ENCODE data around the gene GRIA1.

Gene GRIA1

DNA sequence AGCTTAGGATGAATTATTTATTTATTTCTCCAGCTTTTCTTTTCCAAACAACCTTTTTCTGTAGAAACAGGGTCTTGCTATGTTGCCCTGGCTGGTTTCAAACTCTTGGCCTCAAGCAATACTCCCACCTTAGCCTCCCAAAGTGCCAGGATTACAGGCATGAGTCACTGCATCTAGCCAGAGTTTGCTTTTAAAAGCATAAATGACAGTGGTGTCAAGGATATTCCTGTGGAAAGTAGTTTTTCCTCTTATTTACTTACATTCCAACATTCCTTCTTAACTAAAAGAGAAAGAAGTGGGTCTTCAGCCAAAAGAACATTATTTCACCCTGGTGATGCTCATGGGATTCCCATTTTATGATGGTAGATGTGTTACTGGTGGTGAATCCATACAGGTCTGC is 62.4 kb downstream of the GRIA1 start:
- no peak for DNase-seq

DNA sequence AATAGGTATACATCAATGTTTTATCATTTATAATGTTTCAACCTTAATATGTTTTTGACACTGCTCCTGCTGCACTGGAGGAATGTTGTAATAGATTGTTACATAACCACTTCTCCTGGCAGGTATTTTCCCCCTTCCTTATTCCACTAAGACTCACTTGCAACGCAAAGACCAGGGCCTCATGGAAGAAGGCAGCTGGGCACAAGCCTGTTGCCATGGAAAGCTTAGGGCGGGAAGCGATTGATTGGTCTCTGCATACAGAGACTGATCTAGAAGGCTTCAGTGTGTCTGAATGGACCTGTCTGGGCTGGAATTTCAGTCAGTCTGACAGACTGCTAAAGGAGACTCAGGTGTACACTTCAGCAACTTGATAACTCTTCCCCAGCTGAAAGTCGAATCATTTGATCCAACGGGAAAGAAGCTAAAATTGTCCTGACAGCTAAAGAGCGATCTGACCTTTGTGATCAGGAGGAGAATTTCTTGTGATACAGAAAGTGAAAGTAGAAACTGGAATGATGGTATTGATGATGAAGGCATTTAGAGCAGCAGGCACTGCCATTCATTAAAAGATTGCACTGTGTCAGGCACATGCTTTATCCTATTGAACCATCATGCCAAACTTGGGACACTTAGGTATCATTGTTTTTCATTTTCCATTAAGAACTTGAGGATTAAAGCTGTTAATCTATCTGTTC is 65.1 kb downstream of the GRIA1 start:
- DNase-seq = no peak

DNA sequence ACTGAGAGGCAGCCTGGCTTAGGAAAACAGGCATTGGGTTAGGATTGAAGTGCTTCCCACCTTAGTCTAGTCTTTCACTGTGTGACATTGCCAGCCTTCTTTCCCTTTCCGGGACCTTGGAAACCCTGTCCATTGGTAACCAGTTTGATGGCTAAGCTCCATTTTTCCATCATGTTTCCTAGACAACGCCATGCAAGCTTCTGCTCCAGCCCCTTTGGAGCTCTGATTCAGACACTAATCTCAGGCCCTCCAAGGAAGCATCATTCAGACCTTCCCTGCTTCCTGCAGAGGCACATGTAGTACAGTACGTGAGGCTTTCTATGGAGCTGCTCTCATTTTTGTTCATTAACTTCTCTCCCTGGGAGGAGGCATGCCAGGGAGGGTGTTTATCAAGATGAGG is 68.5 kb downstream of the GRIA1 start:
- DNase-seq = no peak

DNA sequence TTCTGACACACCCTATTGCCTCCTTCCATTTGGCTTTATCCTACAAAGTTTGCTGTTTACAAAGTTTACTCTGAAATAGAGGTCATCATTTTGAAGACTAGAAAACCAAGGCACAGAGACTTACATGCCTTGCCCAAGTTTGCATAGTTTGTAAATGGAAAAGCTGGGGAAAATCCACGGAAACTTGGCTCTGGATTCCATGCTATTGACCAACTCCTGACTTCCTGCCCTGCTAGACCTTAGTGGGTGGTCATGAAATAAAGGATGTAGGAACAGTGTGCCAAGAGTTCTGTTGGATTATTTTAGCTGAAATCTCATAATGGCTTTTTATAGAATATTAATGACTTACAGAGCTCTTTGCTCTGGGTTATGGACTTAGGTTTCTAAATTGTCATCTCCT is 69.5 kb downstream of the GRIA1 start:
- no peak for DNase-seq

DNA sequence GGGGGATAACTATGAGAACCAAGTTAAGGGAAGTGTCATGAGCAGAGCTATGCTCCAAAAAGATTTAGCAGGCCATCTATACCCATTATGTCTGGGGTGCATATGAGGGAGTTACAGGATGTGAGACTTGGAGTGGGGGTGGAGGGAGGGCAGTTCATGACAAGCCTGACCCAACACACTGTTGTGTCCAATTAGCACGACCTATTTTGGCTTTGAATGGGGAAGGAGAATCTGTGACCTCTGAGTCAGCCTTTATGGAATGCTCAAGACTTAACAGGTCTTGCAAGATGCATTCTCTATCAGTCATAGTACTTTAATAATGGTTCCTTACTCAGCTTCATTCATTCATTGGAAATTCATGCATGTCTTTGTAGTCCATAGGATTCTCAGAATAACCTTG is 71.7 kb downstream of the GRIA1 start:
- DNase-seq = no peak

DNA sequence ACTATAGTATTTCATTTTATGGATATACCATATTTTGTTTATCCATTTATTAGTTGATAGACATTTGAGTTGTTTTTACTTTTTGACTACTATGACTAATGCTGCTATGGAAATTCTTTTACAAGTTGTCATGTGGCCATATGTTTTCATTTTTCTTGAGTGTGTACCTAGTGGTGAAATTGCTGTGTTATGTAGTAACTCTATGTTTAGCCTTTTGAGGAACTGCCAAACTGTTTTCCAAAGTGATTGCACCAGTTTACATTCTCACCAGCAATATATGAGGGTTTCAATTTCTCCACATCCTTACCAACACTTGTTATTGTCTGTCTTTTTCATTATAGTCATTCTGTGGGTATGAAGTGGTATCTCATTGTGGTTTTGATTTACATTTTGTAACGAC is 75.4 kb downstream of the GRIA1 start:
- no peak for DNase-seq

DNA sequence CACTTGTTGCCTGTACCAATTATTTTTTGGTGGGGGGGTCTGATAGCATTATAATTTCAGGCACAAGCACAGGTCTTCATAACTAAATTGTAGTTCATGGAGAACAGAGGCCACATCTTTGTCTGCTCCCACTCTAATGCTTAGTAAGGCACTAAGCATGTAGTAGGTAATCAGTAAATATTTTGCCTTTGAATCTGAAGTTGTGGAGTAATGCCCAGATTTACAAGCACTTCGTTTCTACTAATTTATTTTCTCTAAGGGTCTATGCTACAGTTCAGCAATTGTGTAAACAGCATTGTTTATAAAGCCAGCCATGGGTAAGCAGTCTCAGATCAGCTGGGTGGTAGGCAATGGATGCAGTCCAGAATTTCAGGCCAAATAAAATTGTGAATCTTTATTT is 78.6 kb downstream of the GRIA1 start:
- DNase-seq = no peak

DNA sequence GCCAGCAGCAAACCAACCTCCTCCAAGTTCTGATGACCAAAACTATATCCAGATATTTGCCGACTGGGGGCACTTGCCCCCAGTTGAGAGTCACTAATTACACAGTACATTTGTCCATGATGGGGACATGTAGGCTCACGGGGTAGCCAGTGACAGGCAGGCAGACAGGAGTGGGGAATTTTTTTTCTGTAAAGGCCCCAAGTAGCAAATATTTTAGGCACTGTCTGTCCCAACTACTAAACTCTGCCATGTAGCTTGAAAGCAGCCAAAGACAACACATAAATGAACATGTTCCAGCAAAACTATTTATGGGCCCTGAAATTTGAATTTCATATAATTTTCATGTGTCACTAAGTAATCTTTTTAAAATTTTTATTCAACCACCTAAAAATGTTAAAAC is 80.7 kb downstream of the GRIA1 start:
- no peak for DNase-seq

DNA sequence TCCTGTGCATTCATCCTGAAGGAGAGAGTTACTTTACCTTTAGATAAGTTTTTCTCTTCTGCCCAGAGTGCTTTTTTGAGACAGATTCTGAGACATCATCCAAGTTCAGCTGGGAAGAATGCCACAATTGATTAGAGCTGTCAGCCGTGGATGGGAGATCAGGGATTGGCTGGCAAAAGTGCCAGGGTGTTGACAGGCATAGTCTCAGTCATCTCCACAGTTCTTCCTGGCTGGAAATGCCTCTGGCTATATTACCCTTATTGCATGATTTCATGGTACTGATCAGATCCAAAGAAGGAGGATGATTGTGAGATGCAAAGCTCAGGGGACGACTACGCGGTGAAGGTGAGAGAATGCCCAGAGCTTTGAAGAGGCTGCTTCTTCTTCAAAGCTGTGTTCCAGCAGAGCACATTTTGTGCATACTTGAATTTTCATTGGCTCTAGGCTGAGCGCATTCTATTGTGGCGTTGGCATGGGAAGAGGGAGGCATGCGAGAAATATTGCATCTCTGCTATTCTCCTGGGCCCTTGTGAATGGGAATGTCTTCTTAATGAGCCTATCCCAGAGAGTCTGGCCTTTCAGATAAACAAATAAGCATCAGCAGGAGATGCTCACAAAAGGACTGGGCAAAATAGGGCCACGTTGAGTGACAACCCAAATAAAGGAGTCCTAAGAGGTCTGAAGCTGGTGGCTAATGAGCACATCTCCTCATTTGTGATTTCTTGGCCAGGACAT is 82.1 kb downstream of the GRIA1 start:
- no peak for DNase-seq

DNA sequence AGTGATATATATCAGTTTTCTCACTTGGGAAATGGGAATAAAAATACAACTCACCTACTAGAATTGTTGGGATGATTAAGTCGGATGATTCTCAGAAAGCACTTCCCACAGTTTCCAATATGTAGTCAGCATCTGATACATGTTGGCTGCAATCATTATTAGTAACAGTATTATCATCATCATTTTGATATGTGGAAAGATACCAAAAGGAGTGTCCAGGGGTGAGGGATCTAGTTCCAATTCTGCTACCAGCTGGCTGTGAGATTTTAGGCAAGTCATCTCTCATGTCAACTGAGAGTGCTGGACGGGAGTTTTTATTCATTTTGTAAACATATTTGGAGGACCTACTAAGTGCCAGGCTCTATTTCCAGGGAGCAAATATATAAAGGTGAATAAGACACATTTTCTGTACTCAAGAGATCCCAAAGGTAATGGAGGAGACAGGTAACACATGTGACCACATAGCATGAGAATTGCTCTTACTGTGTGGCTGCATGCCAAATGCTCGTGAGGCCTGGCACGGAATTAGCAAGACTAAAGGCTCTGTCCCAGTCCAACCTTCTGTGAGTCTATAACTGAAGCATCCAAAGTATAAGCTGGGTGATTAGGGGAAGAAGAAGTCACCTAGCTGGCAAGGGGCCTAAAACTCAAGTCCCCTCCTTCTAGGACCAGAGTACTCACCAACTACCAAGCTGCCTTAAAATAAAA is 83.0 kb downstream of the GRIA1 start:
- no peak for DNase-seq

DNA sequence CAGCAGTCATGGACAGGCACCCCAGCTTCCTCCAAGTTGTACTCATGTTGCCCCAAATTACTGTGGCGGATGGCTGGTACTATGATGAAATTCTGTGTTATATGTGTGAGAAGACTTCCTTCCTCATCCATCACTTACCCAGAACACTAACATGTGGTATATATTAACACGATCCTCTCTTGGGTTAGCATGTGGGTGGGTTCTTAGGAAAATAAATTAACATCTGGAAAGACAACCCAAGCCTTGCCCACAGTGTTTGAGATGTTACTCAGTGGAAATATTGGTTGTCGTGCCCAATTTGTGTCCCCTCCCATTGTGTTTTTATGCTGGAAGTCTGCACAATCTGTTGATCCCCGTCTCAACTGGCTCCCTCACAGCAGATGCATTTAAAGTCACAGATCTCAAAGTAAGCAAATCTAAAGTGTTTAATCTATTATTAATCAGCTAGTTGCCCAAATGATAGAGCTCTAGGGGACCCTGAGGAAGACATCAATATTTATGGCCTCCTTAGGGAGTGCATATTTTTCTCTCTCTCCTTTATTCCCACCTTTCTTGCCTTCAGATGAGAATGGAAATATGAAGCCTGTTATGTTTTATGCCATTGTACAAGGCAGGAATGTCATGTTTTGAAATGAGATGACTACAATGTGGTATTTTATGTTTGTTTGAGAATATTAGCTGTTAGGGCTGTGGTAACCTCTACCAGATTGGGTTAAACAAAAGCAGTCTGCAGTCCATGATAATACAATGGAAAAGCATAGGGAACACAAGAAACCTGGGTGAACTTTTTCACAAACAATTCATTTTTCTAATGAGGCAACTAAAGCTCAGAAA is 93.9 kb downstream of the GRIA1 start:
- DNase-seq = no peak

DNA sequence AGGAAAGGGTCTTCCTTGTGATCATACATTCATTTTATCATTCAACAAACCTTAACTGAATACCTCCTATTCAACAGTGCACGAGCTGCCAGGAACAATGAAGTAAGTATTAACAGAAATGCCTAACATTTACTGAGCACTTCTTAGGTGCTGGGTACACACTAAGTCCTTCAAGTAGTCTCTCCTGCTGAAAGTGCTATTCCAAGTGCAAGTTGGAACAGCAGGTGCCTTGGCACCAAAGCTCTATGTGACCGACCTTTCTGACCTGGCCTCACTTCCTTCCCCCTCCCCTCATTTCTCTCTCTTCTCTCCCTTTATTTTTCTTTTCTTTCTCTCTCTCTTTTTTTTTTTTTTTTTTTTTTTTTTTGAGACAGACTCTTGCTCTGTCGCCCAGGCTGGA is 94.5 kb downstream of the GRIA1 start:
- DNase-seq = no peak

DNA sequence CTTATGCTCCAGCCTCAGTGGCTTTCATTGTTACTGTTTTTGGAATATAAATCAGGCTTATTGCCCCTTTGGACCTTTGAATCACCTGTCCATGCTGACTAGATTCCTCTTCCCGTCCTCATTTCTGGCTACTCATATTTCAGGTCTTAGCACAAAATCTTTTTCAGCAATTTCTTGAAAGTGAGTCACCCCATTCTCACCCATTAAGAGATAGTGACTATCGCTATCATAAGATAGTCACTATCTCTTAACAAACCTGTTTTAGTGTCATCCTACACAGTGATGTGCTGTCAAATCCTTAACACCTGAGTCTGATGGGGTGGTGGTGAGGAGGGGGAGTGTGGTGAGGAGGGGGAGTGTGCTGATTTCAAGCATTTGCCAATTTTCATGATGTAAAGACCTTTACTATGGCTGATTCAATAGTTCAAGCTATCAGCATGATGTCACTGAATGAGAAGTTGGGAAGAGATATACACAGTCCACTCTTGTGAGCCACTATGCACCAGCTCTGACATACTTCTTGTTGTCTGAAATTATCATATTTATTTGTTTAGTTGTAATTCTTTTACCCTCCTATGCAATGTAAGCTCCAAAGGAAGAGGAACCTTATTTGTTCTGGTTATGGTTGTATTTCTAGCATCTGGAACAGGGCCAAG is 95.3 kb downstream of the GRIA1 start:
- DNase-seq = no peak

DNA sequence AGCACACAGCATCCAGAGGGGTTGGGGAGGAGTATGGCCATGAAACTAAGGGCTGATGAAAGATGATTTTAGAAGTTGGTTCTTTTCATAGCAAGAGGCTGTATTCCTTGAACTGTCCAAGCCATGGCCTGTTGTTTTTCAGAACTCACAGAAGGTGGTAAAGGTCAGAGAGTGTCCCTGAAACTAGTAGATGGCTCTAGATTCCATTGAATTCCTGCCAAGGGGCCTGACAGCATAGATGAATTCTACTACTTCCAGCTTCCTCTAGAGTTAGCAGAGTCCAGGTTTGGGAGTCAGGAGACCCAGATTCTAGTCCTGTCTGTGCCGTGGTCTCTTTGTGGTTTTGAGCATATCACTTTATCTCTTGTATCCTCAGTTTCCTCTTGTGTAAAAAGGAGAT is 101.6 kb downstream of the GRIA1 start:
- no peak for DNase-seq

DNA sequence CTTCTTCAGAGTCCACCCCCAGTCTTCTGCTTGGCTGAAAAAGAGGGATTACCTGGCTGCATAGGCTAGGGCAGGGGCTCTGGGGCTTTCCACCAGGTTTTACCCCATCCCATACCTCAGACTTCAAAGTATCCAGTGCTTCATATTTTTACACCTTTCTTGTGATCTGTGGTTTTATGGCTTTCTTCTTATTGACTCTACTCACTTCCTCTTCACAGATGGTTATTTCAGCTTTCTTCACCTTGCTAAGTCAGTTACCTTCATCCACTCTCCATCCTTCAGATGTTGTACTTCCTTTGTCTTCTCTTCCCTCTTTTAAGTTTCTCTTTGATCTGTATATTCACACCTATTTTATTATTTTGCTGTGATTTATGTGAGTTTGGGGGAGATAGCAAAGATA is 104.3 kb downstream of the GRIA1 start:
- DNase-seq = no peak

DNA sequence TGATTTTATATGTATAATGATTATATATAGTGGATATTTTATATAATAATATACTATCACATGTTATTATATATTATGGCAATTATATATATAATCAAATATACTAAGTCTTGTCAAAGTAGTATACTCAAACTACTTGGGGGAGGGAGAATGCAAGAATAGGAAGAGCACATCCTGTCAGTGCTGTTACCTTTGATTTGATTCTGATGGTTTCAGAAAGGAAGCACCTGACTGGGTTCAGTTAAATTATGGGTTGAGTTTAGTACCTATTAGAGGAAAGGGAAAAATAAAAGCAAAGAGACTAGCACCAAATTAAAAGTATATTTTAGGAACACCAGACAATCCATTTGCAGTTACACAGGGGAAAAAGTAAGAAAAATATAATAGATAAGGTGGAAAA is 107.6 kb downstream of the GRIA1 start:
- DNase-seq = no peak

DNA sequence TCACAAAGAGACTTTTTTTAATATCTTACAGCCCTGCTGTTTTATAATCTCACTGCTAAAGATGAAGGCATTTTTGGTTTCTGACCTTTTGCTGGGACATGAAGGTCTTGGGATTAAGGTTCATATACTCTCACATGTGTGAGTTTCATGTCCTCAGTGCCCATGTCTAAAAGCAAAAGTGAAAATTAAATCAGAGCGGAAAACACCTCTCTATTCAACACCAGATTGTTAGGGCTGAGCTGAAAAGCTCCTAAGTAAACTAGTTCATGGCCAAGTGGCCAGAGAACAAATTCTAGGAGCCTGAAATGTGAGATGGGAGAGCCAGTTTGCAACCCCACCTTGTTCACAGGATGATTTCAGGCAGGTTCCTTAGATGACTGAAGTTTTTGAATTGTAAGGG is 110.9 kb downstream of the GRIA1 start:
- no peak for DNase-seq

DNA sequence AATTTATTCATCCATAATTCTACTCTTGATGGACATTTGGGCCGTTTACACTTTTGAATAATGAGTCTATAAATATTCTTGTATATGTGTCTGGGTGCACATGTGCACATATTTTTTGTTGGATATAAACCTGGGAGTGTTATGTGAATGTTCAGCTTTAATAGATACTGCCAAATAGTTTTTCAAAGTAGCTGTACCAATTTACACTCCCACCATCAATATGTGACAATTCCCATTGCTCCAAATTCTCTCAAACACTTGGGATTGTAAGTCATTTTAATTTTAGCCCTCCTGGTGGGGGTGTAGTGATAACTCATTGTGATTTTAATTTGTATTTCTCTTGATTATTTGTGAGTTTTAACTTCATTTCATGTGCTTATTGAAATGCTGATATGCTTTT is 114.9 kb downstream of the GRIA1 start:
- DNase-seq = no peak

DNA sequence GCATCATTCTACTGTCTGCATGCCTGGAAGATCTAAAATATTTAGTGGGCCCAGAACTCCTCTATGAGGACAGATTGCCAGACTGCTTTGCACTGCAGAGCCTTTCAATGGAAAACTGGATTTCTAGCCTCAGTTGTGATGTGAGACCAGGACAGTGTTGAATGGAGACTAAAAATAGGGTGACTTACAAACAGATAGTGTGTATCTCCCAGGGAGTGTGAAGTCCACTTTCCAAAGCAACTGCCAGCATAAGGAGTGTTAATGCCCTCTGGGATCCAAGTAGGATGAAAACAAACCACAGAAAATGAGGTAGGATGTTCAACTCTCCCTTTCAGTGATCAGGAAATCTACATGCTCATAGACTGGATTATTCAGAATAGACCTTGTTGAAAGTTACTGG is 119.5 kb downstream of the GRIA1 start:
- no peak for DNase-seq

DNA sequence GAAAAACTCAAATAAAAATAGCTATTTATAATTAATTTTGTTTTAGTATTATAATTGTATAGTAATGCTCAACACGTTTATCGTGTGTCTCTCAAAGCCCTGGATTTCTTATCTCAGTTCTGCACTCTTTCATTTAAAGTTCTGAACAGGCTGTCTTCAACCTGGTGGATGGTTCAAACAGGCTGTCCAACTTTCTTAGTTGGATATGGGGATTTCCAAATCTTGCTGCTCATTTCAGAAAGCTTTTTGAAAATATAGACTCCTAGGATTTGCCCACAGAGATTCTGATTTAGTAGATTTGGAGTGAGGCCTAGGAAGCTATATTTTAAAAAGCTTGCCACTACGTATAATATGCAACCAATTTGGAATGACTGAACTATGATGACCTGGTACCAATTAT is 120.3 kb downstream of the GRIA1 start:
- no peak for DNase-seq

DNA sequence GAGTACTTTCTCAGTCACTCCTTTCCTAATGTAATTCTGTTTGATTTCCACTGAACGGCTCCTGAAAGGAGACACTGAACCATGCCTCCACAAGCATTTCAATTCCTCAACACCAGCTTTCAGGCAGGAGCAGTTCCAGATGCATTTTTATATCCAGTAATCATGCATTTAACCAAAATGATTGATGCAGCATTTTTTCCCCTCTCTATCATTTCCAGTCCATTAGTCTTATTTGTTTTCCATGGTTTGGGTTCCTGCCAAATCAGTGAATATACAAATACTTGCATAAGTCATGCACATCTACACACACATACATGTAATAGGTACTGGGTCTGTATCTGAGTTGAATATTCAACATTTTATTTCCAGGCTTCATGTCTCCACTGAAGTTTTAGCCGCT is 122.7 kb downstream of the GRIA1 start:
- no peak for DNase-seq

DNA sequence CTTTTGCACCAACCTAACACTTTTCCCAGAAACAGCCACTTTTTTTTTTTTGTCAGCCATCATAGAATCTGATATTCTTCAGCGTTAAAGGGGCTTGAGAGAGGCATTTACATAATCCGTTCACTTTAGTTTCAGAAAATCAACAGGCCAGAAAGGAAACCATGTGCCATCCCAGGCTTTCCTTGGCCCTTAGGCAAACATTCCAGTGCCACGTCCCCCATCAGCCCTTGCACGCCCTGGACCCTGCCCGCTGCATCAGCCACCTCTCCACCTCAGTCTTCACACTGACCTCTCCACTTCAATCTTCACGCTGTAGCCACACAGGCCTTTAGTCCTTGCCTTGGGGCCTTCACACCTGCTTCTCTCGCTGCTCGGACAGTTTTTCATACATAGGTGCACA is 123.2 kb downstream of the GRIA1 start:
- no peak for DNase-seq

DNA sequence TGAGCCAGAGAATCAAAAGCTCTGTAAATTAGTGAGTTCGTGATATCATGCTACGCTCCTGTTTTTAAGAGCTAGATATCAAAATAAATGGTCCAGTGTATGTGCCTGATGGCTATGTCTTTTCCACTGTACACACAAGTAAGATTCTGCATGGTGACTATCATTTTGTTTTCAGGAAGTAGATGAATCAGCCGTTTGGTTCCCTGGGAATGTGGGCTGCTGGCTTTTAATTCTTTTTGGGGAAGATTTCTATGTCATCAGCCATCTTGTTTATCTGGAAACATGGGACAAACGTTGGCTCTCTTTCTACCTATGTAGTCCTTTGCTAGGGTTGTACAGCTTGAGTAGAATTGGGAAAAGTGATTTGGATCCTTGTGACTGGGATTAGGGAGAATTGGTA is 126.7 kb downstream of the GRIA1 start:
- no peak for DNase-seq
